ENCODE results near the gene TMEM132D.

DNA sequence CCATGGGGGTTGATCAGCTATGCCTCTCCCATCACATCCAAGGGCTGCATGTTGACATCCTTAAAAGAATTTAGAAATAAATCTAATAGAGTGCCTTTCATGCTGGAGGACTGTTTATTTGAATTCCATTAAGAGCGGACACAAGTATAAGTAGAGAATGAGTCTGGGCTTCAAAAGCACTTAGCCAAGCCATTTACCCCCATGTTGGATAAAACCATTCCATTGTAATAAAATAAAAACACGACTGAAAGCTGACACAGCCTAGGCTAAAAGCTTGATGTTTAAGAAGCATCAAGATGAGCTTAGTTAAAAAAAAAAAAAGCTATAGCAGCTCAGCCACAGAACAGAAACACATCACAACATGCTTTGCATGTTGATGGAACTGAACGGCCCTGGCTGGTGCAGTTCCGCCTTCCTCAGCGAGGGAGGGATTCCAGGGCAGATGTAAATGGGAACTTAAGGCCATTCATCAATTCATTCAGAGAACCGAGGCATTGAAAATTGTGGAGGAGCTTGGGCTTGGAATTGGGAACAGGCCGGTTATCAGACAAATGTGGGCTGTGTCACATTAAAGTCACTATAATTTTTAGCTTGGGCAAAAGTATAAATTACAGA lies 41.2 kb downstream of the TMEM132D start:
- TF ChIP-seq EZH2 (IDR thresholded peaks at IDR 0.05; ENCODE audit: borderline replicate concordance, low read depth, low read length, severe bottlenecking) (no peak), CTCF (IDR thresholded peaks at IDR 0.05; ENCODE audit: extremely low read depth in 1 of 2, insufficient read depth in 1 of 2, low read depth in 1 of 2, low read length in 2 of 2) (no peak), POLR2AphosphoS5 (IDR thresholded peaks at IDR 0.05; ENCODE audit: insufficient read depth, low read depth, low read length) (no peak), POLR2A (IDR thresholded peaks at IDR 0.05; ENCODE audit: low read depth, low read length) (no peak), FOS (IDR thresholded peaks at IDR 0.05; ENCODE audit: borderline replicate concordance, insufficient read depth, low read length) (no peak), MAX (IDR thresholded peaks at IDR 0.05; ENCODE audit: insufficient read depth, insufficient read length) (no peak), JUN (IDR thresholded peaks at IDR 0.05; ENCODE audit: borderline replicate concordance, insufficient read depth, insufficient read length, low read depth) (no peak), GATA2 (IDR thresholded peaks at IDR 0.05; ENCODE audit: insufficient read depth, insufficient read length, low read depth, low read length) (no peak), MYC (IDR thresholded peaks at IDR 0.05; ENCODE audit: low read depth, low read length) (no peak)
